Measurements from ENCODE around the gene RET.
"Not testable (repeated sequence)": the region's sequence is repeated elsewhere in the genome, so short reads cannot be mapped to it uniquely, and the experiment has no call there.

RET gene

GRCh38 chr10:43078175-43078985, 1.5 kb downstream of the RET start:
- no peak for DNase-seq (ENCODE audit: low spot score)

GRCh38 chr10:43078986-43079273, 2.1 kb downstream of the RET start:
- peak; percentile 69 for DNase-seq (ENCODE audit: low spot score)

DNA sequence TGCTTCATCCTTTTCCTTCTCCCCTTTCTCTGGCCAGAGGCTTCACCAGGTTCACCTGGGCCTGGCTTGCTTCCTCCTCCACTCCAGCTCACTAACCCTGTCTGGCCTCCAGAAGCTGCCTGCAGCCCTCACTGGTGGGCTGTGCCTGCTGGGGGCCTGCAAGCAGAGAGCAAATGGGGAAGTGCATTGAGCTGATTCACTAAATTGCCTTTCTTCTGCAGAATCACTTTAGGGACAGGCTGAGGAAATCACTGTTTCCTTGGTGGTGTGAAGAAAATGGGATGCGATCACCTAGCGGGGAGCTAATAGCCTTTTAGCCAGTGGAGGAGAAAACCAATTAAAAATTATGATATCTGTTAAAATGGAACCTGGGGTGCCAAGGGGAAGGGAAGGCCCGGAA, 3.0 kb downstream of the RET start:
- DNase-seq (ENCODE audit: low spot score), result no peak

DNA sequence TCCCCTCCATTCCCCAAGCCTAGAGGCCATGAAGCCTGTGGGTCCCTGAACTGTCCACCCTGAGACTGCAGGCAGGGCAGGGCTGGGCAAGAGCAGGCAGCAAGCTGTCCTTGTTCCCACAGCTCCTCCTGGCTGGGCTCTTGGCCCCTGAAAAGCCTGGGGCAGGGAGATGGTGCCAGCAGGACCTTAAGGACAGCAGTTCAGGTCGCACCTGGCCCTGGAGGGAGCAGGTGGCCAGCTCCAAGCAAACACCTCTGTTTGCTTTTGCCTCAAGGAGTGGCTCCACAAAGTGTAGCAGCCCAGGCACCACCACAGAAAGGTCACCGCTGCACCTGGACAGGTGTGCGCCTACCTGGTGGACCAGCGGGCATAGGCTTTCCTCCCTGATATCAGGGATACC, 5.2 kb downstream of the RET start:
- no peak for DNase-seq (ENCODE audit: low spot score)

- DNase-seq (ENCODE audit: low spot score), result no peak
These were observed 5.9 kb downstream of the RET start for GRCh38 chr10:43082746-43083145.

DNA sequence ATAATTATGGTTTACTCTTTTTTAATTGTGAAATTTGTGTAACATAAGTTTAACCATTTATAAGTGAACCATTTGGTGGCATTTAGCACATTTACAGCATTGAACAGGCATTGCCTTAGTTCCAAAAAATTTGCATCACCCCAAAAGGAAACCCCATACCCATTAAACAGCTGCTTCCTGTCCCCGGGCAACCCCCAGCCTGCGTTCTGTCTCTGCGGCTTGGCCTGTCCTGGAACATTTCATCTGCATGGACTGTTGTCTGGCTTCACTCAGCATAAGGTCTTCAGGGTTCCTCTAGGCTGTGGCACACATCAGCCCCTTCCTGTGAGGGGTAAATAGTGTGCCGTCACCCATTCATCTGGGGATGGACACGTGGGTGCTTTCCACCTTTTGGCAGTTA, 6.9 kb downstream of the RET start:
- DNase-seq (ENCODE audit: low spot score), result no peak

DNA sequence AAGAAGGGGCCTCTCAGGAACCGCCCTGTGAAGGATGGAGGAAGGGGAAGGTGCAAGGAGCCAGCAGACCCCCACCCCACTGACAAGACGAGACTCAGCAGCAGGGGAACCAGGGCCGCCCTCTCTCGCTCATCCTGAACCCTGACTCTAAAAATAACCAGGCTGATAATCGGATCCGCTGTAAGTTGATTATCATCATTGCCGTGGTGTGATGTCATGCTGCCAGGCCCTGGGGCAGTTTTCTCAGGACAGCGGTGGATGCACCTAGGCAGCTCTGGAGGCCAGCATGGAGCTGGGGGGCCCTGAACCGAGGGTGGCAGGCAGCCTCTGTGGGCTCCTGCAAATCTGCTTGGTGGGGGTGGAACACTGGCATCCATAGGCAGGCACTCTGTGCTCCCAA, 7.9 kb downstream of the RET start:
- no peak for DNase-seq (ENCODE audit: low spot score)

GRCh38 chr10:43086321-43086942, 9.6 kb downstream of the RET start:
- DNase-seq (ENCODE audit: low spot score), result no peak

GRCh38 chr10:43089519-43089918, 12.7 kb downstream of the RET start:
- DNase-seq (ENCODE audit: low spot score), result no peak

- DNase-seq (ENCODE audit: low spot score), result no peak
These were observed 13.3 kb downstream of the RET start for GRCh38 chr10:43090188-43090587.

GRCh38 chr10:43090664-43091063, 13.8 kb downstream of the RET start:
- DNase-seq (ENCODE audit: low spot score), result no peak

- no peak for DNase-seq (ENCODE audit: low spot score)
These were observed 15.0 kb downstream of the RET start for GRCh38 chr10:43091846-43092245.

DNA sequence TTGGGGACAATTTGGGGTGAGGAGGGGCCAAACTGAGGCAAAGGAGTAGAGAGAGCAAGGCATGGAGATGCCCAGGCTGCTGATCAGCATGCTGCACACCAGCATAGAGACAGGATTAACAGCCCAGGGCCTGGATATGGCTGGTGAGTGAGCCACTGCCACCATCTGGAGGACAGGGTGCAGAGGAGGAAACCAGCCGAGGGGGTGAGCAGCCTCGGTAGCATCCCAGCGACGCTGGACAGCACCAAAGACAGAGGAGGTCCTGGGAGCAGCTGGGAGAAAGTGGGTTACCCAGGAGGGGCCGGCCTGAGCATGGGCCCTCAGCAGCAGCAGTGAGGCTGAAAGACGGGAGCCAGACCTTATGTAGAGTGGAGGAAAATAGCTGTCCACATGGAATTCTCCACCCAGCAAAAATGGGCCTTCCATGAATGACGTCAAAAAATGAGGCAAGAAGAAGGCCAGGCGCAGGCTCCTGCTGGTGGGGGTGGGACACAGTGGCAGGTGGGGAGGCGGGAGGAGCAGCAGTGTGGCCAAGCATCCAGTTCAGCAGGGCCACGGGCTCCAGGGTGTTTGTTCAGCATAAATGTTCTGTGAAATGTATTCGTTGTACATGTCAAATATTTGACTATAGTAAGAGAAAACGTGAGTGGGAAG, 16.7 kb downstream of the RET start:
- DNase-seq (ENCODE audit: low spot score), result peak; percentile 64

GRCh38 chr10:43094085-43094484, 17.2 kb downstream of the RET start:
- DNase-seq (ENCODE audit: low spot score), result no peak

DNA sequence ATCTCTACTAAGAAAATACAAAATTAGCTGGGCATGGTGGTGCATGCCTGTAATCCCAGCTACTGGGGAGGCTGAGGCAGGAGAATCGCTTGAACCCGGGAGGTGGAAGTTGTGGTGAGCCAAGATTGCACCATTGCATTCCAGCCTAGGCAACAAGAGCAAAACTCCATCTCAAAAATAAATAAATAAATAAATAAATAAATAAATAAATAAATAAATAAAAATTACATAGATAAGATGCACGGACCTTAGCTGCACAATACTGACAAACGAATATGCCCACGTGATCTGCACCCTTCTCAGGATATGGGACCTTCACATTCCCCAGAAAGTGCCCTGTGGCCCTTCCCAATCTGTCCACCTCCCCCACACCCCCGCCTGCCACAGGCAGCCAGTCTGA, 22.5 kb downstream of the RET start:
- DNase-seq (ENCODE audit: low spot score), result not testable (repeated sequence)

GRCh38 chr10:43099928-43100327, 23.1 kb downstream of the RET start:
- no peak for DNase-seq (ENCODE audit: low spot score)

- no peak for DNase-seq (ENCODE audit: low spot score)
These were observed 23.5 kb downstream of the RET start for GRCh38 chr10:43100366-43100765.

- DNase-seq (ENCODE audit: low spot score), result no peak
These were observed 25.4 kb downstream of the RET start for GRCh38 chr10:43102063-43102828.

DNA sequence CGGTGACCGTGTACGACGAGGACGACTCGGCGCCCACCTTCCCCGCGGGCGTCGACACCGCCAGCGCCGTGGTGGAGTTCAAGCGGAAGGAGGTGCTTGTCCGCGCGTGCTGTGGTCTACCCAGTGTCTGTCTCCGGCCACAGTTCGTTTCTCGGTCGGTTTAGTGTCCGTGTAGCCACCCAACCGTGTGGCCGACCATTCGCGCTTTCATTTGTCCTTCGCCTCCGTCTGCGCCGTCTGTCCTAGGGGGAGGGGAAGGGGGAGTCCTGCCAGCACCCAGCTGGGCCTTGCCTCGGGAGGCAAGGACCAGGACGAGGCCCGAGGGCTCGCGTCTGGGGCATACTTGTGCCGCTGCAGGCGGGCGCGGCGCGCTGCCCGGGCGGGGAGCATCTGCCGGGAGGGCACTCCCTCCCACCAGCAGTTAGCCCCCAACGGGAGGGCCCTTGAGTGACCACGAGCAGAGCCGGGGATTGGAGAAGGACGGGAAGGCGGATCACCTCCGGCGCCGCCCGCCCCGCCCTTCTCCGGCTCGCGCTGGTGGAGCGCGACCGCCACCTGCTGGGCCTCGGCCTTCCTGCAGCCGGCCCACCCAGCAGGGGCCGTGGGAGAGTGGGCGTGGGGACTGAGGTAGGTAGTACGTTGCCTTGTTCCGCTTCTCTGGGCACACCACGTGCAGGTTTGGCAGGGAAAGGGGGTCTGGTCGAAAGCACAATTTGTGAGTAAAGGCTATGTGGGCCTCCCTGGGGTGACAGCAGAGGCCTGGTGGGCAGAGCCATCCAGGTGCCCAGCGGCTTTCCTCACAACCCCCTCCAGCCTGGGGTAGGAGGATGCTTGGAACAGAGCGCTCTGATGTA, 28.5 kb downstream of the RET start:
- DNase-seq (ENCODE audit: low spot score), result peak; percentile 94

- DNase-seq (ENCODE audit: low spot score), result no peak
These were observed 29.0 kb downstream of the RET start for GRCh38 chr10:43105956-43106229.

- DNase-seq (ENCODE audit: low spot score), result no peak
These were observed 29.6 kb downstream of the RET start for GRCh38 chr10:43106256-43107091.
